HT-29 (cell line): Measurements from ENCODE around the gene MRPS12. TPM values are rescaled to one million over a fixed set of nuclear protein-coding genes. Genes with fewer than 3 reads are reported as not detected.
A peak's percentile ranks its signal among the peaks of the same experiment; 100 is the strongest.
"Not testable (repeated sequence)": the region's sequence is repeated elsewhere in the genome, so short reads cannot be mapped to it uniquely, and the experiment has no call there.

Experiments
- DNase-seq: peaks from one replicate; pipeline ENCODE4 v3.0.0-alpha.2; 2015; ENCODE audit warnings: low spot score
- total RNA-seq: library from RNA; depleted of rRNA; stranded (reverse); fragments of >200 nt; shearing (Covaris generic); gene quantifications from 2 replicates; pipeline ENCODE4 v1.2.3, GENCODE V29; 2014

Gene MRPS12
- total RNA-seq, 1 experiment from 2014 or later: 367 TPM

- no peak for DNase-seq
Measured at GRCh38 chr19:38939957-38940356, 9.2 kb downstream of the MRPS12 start.

GRCh38 chr19:38941466-38941865, 10.7 kb downstream of the MRPS12 start:
- not testable (repeated sequence) for DNase-seq

DNA sequence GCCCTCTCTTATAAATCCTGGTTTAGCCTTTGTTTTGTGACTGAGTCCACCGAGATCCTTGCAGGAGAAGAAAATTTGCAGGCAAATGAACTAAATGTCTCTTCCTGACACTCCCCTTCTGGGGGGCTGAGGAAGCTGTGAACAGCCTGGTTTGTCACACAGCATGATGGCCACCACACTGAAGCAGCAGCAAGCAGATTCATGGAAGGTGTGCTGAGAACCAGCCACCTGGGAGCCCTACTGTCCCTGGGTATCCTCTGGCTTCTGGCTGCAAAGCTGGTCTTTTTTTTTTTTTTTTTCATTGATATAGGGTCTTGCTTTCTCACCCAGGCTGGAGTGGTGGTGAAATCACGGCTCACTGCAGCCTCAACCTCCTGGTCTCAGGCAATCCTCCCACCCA, 11.2 kb downstream of the MRPS12 start:
- no peak for DNase-seq

GRCh38 chr19:38942471-38943181, 11.9 kb downstream of the MRPS12 start:
- no peak for DNase-seq

DNA sequence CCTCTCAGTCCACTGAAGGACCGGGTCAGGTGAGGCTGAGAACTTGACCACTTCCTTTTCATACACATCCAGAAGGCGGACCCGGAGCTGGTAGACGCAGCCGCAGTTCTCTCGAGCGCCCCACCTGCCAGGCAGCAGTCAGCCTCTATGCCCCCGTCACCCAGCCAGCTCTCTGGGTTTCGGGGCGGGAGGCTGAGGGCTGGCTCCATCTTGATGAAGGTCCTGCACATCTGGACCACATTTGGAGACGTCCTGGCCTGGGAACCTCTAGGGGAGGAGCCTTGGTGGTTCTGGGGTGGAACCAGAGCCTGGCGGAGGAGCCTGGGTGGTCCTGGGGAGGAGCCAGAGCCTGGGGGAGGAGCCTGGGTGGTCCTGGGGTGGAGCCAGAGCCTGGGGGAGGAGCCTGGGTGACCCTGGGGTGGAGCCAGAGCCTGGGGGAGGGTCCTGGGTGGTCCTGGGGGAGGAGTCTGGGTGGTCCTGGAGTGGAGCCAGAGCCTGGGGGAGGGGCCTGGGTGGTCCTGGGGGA, 14.3 kb downstream of the MRPS12 start:
- no peak for DNase-seq

DNA sequence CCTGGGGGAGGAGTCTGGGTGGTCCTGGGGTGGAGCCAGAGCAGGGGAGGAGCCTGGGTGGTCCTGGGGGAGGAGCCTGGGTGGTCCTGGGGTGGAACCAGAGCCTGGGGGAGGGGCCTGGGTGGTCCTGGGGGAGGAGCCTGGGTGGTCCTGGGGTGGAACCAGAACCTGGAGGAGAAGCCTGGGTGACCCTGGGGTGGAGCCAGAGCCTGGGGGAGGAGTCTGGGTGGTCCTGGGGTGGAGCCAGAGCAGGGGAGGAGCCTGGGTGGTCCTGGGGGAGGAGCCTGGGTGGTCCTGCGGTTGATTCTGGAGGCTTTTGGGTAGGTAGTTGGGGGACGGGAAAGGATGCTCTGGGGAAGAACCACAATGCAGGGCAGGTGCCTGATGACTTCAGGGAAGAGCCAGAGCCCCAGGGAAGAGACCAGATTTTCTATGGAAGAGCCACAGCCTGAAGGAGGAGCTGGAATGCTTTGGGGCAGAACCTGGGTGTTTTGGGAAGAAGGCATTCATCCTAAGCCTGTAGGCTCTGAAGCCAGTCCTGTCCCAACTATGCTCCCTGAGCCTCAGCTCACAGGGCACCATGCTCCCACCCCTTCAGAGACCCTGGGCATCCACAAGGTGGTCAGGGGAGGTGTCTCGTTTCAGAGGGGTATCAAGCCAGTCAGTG, 15.0 kb downstream of the MRPS12 start:
- no peak for DNase-seq

DNA sequence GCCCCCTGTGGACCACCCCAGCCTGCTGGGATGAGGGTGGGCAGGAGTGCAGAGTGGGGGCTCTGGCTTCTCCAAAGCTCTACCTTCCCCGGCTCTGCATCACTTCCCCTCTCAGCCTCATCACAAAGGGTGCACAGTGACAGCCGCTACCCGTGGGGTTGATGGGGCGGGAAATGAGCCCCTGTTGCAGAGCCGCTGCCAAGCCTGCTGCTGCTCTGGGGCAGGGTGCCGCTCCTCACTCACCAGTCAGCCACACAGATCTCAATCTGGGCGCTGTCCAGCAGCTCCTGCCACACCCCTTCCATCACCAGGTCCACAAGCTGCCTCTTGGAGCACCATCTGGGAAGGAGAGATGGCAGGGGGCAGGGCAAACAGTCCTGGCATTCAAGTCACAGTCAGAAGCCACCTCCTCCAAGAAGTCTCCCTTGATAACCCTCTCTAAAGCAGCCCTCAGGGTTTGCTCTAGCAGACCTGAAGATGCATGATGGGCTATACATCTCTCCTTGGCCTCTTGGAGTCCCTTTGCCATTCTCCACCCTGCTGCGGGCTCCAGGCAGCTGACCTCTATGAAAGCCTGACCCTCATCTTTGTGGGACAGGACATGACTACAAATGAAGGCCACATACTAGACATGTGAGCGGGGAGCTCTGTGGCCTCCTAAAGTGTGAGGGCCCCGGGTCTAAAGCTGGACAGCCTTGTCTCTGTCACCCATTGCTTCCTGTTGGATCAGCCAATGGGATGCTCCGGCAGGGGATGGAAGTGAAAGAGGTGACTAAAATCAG, 15.7 kb downstream of the MRPS12 start:
- peak; percentile 27 for DNase-seq

- no peak for DNase-seq
Measured at GRCh38 chr19:38949580-38950367, 19.0 kb downstream of the MRPS12 start.

- DNase-seq: no peak
Measured at GRCh38 chr19:38951187-38951586, 20.4 kb downstream of the MRPS12 start.

GRCh38 chr19:38952395-38953165, 21.8 kb downstream of the MRPS12 start:
- peak; percentile 96 for DNase-seq

DNA sequence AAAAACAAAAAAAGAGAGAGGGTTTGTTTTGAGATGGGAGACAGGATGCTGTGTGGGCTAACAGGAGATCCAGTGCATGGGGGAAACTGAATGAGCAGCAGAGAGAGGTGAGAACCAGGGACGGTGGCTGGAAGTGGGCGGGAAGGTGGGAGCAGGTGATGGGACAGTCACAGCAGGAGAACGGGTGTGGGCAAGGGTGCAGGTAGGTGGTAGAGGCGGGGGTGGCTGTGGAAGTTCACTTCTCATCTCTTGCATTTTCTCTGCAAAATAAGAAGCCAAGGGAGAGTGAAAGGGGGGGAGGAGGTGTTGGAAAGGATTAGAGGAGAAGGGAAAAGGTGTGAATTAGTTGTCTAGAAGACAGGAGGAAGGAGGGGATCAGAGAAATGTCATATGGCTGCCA, 22.9 kb downstream of the MRPS12 start:
- DNase-seq: no peak

- no peak for DNase-seq
Measured at GRCh38 chr19:38956264-38956663, 25.5 kb downstream of the MRPS12 start.

DNA sequence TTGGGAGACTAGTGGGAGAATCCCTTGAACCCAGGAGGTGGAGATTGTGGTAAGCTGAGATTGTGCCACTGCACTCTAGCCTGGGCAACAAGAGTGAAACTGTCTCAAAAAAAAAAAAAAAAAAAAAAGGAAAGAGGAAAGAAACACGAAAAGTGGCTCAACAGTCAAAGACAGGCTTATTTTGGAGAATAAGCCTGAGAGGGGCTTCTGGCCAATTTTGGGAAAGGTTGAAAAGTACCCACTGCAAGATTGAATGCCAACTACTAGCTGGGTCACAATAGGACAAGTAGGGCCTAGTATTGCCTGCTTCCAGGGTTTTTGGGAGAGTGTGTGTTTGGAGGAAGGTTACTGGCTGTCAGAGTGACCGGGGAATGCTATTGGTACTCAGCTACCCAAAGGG, 27.6 kb downstream of the MRPS12 start:
- DNase-seq: no peak

DNA sequence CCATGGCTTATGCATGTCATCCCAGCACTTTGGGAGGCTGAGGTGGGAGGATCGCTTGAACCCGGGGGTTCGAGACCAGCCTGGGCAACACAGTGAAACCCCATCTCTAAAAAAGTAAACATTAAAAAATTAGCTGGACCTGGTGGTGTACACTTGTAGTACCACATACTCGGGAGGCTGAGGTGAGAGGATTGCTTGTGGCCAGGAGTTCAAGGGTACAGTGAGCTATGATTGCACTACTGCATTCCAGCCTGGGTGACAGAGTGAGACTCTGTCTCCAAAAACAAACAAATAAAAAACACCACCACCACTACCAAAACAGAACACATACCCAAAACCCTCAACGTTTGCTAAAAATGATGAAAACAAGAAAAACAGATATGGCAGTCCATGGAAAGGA, 28.9 kb downstream of the MRPS12 start:
- no peak for DNase-seq

GRCh38 chr19:38964738-38965137, 34.0 kb downstream of the MRPS12 start:
- DNase-seq: no peak

- not testable (repeated sequence) for DNase-seq
Measured at GRCh38 chr19:38966149-38966548, 35.4 kb downstream of the MRPS12 start.

GRCh38 chr19:38970664-38971532, 40.2 kb downstream of the MRPS12 start:
- DNase-seq: no peak

DNA sequence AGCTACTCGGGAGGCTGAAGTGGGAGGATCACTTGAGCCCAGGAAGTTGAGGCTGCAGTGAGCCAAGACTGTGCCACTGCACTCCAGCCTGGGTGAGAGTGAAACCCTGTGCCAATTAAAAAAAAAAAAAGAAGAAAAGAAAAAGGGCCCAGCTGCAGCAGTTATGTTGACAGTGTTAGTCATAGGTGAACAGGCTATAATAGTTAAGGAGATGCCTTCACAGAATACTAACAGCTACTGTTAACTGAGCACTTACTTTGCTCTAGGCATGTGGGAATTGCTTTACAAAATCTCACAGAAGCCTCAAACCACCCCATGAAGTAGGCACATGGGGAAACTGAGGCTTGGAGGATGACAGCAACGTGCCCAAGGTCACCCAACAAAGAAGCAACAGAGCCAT, 40.9 kb downstream of the MRPS12 start:
- DNase-seq: no peak

DNA sequence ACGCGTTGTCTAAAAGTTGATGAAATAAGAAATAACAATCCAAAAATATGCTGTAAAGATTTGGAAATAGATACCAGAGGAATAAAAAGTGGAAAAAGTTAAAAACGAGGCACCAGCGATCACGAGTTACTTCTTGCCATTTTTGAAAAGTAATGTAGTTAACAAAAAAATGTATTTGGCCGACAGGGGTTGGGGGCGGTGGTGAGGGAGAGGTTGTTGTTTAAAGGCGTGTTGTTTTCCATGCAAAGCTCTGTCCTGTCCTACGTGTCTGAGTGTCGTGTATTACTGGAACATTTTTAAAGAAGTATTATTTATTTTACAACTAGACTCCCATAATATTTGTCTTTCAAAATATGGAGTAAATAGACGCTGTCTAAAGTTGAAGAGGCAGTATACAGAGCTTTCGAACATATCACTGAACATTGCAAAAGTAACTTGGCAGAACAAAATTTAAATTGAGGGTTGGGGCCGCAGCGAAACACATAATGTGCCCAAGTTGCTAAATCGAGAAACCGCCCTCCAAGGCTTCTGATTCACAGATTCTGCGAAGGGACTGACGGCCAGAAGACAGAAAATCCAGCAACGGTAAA, 44.0 kb downstream of the MRPS12 start:
- DNase-seq: no peak
